ENCODE data around the gene ERC2.

DNA sequence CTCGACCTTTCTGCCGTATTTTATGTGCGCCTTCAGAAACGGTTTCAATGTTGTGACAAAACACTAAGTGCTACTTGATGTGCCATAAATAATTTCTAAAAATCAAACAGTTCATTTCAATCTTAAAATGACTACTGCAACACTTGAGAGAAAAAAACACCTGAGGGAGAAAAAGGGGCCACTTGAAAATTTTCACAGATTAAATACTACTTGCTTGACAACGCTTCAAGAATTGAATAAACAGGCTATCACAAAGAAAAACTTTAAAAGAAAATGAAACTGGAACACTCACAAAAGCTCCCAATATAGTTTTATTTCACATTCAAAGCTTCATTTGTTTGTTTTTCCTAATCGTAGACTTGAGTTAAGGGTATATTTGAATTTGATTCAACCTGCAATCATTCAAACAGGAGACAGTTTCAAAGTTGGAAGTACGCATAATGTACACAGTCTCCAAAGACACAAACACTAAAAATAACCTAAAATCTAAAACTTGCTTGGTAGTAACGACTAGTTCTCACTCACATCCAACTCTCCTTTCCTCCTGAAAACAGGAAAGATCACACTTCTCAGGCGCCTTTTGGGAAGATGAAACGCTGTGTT is 380.7 kb downstream of the ERC2 start:
- TF ChIP-seq CTCF (IDR thresholded peaks at IDR 0.05) (no peak), POLR2A (IDR thresholded peaks at IDR 0.05) (no peak), EP300 (IDR thresholded peaks at IDR 0.05) (no peak)
